Caco-2 (cell line): ENCODE results near the gene AOPEP. TPM values are rescaled to one million over a fixed set of nuclear protein-coding genes. Genes with fewer than 3 reads are reported as not detected.

Experiments used
- BruUV-seq: library from RNA; stranded (reverse); fragments of 400-500 nt; replicated peaks from 2 replicates; lab custom pipeline; 2021; lab: Mats Ljungman, UMichigan
- CTCF ChIA-PET: fragments of 300-600 bp; sonication (Branson Sonifier 250); formaldehyde crosslinking; loops from one replicate; lab custom pipeline; 2022; ENCODE audit warnings: antibody characterized with exemption; lab: Charles Lee
- POLR2A ChIA-PET: fragments of 300-600 bp; sonication (Branson Sonifier 250); formaldehyde crosslinking; loops from one replicate; lab custom pipeline; 2022; ENCODE audit warnings: antibody characterized with exemption; lab: Charles Lee
- DNase-seq, 2 experiments: peaks; one replicate each; pipeline versions ENCODE4 v3.0.0 to v3.0.0-alpha.2; 2020 to 2022
- H3K27me3 ChIP-seq: replicated peaks from 2 replicates; pipeline ENCODE4 v1.6.0; 2011; ENCODE audit warnings: low read length; ENCODE audit not compliant: control insufficient read depth, insufficient read depth
- H3K36me3 ChIP-seq: 2 replicates; pipeline ENCODE4 v1.5.1; 2011; ENCODE audit warnings: low read length; ENCODE audit not compliant: control insufficient read depth, insufficient read depth
- H3K4me1 ChIP-seq: fragments of 250-450 bp; sonication (Bioruptor Pico); 2 replicates; pipeline ENCODE4 v1.5.1; 2020; ENCODE audit warnings: mild to moderate bottlenecking
- H3K4me3 ChIP-seq: 2 replicates; pipeline ENCODE4 v1.5.1; 2011; ENCODE audit warnings: low read depth, mild to moderate bottlenecking, control low read depth, low read length
- H3K9me3 ChIP-seq: fragments of 250-450 bp; sonication (Bioruptor Pico); 2 replicates; pipeline ENCODE4 v1.5.1; 2020; ENCODE audit warnings: mild to moderate bottlenecking, moderate library complexity
- H3K27ac Mint-ChIP-seq: one replicate; pipeline ENCODE4 v1.8.0; 2022; ENCODE audit warnings: mixed read lengths; ENCODE audit not compliant: unreplicated experiment
- H3K27me3 Mint-ChIP-seq: one replicate; pipeline ENCODE4 v1.8.0; 2022; ENCODE audit warnings: mixed read lengths; ENCODE audit not compliant: insufficient read depth, unreplicated experiment
- H3K36me3 Mint-ChIP-seq: one replicate; pipeline ENCODE4 v1.8.0; 2022; ENCODE audit warnings: mild to moderate bottlenecking, mixed read lengths; ENCODE audit not compliant: insufficient read depth, unreplicated experiment
- H3K4me1 Mint-ChIP-seq: one replicate; pipeline ENCODE4 v1.8.0; 2022; ENCODE audit warnings: low read depth, mixed read lengths; ENCODE audit not compliant: unreplicated experiment
- H3K4me3 Mint-ChIP-seq: one replicate; pipeline ENCODE4 v1.8.0; 2022; ENCODE audit warnings: mild to moderate bottlenecking, moderate library complexity, mixed read lengths; ENCODE audit not compliant: unreplicated experiment
- H3K9me3 Mint-ChIP-seq: one replicate; pipeline ENCODE4 v1.8.0; 2022; ENCODE audit warnings: mixed read lengths; ENCODE audit not compliant: unreplicated experiment
- intact Hi-C: fragments of 100-400 bp; cut with micrococcal nuclease; formaldehyde crosslinking; loops from one replicate; pipeline ENCODE4 v1.10.0; 2022; ENCODE audit not compliant: unreplicated experiment
- total RNA-seq: library from RNA; stranded (reverse); gene quantifications from 2 replicates; pipeline ENCODE4 v1.2.3, GENCODE V29; 2022
- TF ChIP-seq, protein P1 (sequence below), 2 experiments: fragments of 200-600 bp in 1 of 2; IDR thresholded peaks; 1 replicate in 1 of 2; 2 replicates in 1 of 2; pipeline versions ENCODE4 v1.5.1 to v1.8.0; 2011 to 2022; ENCODE audit warnings: antibody characterized with exemption in 1 of 2, control low read depth in 1 of 2, inconsistent platforms in 1 of 2, low read depth in 1 of 2, low read length in 1 of 2, mild to moderate bottlenecking in 1 of 2, moderate library complexity in 1 of 2; ENCODE audit not compliant: insufficient read depth in 1 of 2, severe bottlenecking in 1 of 2, unreplicated experiment in 1 of 2

Gene AOPEP
- total RNA-seq, 1 experiment from 2014 or later = 63.3 TPM

DNA sequence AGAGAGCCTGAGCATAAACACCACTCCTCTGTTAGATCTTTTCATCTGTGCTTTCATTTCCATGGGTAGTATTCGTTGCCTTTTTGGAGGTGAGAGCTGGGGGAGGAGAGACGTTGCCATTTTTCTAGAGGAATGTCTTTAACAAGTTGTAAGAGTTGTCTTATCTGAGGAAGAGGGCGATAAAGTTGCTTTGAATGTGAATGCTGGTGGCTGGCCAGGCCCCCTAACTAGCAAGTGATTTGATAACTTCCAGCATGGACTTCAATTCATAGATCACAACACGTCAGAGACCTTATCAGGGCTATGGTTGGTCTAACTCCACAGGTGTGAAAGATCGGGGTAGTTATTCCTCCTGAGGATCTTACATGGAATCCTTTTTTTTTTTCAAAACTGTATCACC is 30.0 kb upstream of the AOPEP start:
- ChIA-PET CTCF (no interaction called here), POLR2A (interaction anchor here (2.2 kb wide), 1 partner anchor 30 kb away, joined by 7 read pairs; the partner anchor contains the start of gene AOPEP)
- H3K9me3 ChIP-seq = no peaks in the 10 kb centered on the region; the same call in 1 of the 2 replicates
- Mint-ChIP-seq H3K27me3 (no peaks in the 10 kb centered on the region), H3K4me1 (peaks cover 58% of the 10 kb centered on the region), H3K4me3 (no peak overlapping the region), H3K9me3 (peaks cover 10% of the 10 kb centered on the region), H3K36me3 (peaks cover 13% of the 10 kb centered on the region), H3K27ac (peak overlapping the region; percentile 85)
- H3K4me1 ChIP-seq = peaks cover 85% of the 10 kb centered on the region
- H3K27me3 ChIP-seq = no peaks in the 10 kb centered on the region
- no TSS peak for BruUV-seq
- no peak overlapping the region for H3K4me3 ChIP-seq
- TF ChIP-seq, protein P1, sequence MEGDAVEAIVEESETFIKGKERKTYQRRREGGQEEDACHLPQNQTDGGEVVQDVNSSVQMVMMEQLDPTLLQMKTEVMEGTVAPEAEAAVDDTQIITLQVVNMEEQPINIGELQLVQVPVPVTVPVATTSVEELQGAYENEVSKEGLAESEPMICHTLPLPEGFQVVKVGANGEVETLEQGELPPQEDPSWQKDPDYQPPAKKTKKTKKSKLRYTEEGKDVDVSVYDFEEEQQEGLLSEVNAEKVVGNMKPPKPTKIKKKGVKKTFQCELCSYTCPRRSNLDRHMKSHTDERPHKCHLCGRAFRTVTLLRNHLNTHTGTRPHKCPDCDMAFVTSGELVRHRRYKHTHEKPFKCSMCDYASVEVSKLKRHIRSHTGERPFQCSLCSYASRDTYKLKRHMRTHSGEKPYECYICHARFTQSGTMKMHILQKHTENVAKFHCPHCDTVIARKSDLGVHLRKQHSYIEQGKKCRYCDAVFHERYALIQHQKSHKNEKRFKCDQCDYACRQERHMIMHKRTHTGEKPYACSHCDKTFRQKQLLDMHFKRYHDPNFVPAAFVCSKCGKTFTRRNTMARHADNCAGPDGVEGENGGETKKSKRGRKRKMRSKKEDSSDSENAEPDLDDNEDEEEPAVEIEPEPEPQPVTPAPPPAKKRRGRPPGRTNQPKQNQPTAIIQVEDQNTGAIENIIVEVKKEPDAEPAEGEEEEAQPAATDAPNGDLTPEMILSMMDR (IDR thresholded peaks at IDR 0.05; ENCODE audit: insufficient read depth in 1 of 2, low read depth in 1 of 2, low read length in 1 of 2, severe bottlenecking in 1 of 2, unreplicated experiment in 1 of 2) = no peak
- H3K36me3 ChIP-seq = no peaks in the 10 kb centered on the region
- DNase-seq = no peak
- intact Hi-C loops = no loop called here

DNA sequence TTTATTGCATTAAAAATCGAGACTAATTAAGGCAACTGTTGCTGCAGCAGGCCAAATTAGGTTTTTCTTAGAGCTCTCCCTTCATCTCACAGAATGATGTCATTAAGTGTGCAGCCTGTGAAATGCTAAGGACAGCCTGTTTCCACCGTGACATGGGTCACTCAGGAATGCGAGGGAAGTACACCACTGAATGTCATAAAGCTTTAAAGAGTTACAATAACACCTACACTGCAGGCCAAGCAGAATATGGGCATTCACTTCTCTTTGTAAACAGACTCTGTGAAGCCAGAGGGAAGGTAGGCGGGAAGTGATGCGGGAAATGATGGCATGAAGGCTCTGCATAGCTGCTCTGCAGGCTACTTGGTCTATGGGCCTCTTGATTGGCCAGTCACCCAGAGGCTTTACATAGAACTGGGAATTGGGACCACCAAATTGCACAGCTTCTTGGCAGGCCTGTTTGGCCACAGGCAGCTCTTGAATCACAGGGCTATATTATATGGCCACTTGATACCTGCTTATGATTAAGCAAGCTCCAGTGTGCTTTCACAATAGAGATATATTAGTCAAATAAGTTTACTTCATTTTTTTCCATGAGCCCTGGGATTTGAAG is 28.4 kb upstream of the AOPEP start:
- peaks cover 10% of the 10 kb centered on the region for H3K36me3 Mint-ChIP-seq
- ChIA-PET CTCF (interaction anchor here (0.9 to 1.2 kb wide), 3 partner anchors 17 to 29 kb away, joined by 3 to 4 read pairs (median 3); partner anchors contain the start of gene AOPEP), POLR2A (interaction anchor here (0.5 to 2.2 kb wide), 3 partner anchors 17 to 144 kb away, joined by 3 to 7 read pairs (median 5); partner anchors contain the start of gene AOPEP)
- intact Hi-C loops = no loop called here
- TF ChIP-seq, protein P1 (IDR thresholded peaks at IDR 0.05; ENCODE audit: insufficient read depth in 1 of 2, low read depth in 1 of 2, low read length in 1 of 2, severe bottlenecking in 1 of 2, unreplicated experiment in 1 of 2) = no peak
- no TSS peak for BruUV-seq
- H3K4me3 Mint-ChIP-seq = no peak overlapping the region
- H3K9me3 Mint-ChIP-seq = peaks cover 10% of the 10 kb centered on the region
- H3K4me1 Mint-ChIP-seq = peaks cover 50% of the 10 kb centered on the region
- peak overlapping the region; percentile 85 for H3K27ac Mint-ChIP-seq
- Histone ChIP-seq H3K9me3 (no peaks in the 10 kb centered on the region), H3K27me3 (no peaks in the 10 kb centered on the region), H3K4me1 (peaks cover 72% of the 10 kb centered on the region), H3K36me3 (no peaks in the 10 kb centered on the region), H3K4me3 (no peak overlapping the region)
- DNase-seq = peak; percentile 67
- no peaks in the 10 kb centered on the region for H3K27me3 Mint-ChIP-seq

DNA sequence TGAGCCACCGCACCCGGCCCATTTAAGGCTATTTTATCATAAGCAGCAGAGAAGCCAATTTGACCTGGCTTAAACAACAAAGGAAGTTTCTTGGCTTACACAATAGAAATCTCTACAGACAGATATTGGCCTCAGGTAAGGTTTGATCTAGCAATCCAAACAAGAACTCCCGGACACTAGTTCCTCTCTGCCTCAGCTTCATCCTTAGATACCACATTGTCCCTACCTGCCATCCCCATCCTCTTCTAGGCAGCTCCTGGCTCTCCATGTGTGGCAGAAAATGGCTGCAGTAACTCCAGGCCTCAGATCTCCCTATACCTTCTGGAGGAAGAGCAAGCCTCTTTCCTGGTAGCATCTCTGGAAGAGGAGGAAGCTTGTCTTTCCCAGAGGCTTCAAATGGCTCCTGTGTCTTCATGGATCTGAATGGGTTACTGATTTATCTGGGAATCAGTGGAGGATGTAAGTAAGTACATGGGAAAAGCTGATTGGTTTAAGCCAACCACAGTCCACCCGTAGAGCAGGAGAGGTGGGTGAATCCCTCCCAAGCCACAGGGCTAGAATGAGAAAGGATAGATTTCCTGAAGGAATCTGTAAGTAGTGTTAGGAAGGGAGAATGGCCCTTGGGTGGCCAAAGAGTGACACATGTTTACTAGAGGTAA is 26.7 kb upstream of the AOPEP start:
- Mint-ChIP-seq H3K27ac (peak overlapping the region; percentile 85), H3K4me1 (peaks cover 43% of the 10 kb centered on the region), H3K4me3 (peak overlapping the region; percentile 54), H3K27me3 (no peaks in the 10 kb centered on the region), H3K9me3 (peaks cover 10% of the 10 kb centered on the region), H3K36me3 (peaks cover 10% of the 10 kb centered on the region)
- intact Hi-C loops = loop anchor here (1.0 kb wide), 1 partner anchor 8 kb away; no protein-coding TSS in a partner anchor
- H3K9me3 ChIP-seq = no peaks in the 10 kb centered on the region
- H3K27me3 ChIP-seq = no peaks in the 10 kb centered on the region
- BruUV-seq = TSS peak; percentile 64
- POLR2A ChIA-PET = interaction anchor here (0.6 to 0.9 kb wide), 2 partner anchors 26 to 145 kb away, joined by 4 to 7 read pairs; partner anchors contain the start of gene PCAT7
- TF ChIP-seq, protein P1 (IDR thresholded peaks at IDR 0.05; ENCODE audit: insufficient read depth in 1 of 2, low read depth in 1 of 2, low read length in 1 of 2, severe bottlenecking in 1 of 2, unreplicated experiment in 1 of 2) = no peak
- H3K36me3 ChIP-seq = no peaks in the 10 kb centered on the region
- H3K4me3 ChIP-seq = no peak overlapping the region
- CTCF ChIA-PET = interaction anchor here (0.6 kb wide), 1 partner anchor 19 kb away, joined by 4 read pairs; no protein-coding TSS in a partner anchor
- DNase-seq = peak; percentile 43 to 50
- peaks cover 69% of the 10 kb centered on the region for H3K4me1 ChIP-seq
